Thyroid gland (tissue), 4 donors: Measurements from ENCODE around the gene STK17B.

Experiments used
- CTCF ChIP-seq, 6 experiments: fragments of 200-600 bp in 3 of 6; fragments of 450-650 bp in 3 of 6; sonication (generic) in 3 of 6; IDR thresholded peaks; one replicate each; pipeline ENCODE4 v1.5.1; 2016 to 2019; ENCODE audit warnings: antibody characterized with exemption in 6 of 6, mild to moderate bottlenecking in 2 of 6, inconsistent platforms in 1 of 6, moderate library complexity in 1 of 6
- POLR2A ChIP-seq, 2 donors: fragments of 450-650 bp; IDR thresholded peaks; one replicate each; pipeline ENCODE4 v1.6.1; 2017; ENCODE audit warnings: antibody characterized with exemption in 2 of 2, mild to moderate bottlenecking in 2 of 2, moderate library complexity in 1 of 2

- TF ChIP-seq POLR2A (IDR thresholded peaks at IDR 0.05) (no peak), CTCF (IDR thresholded peaks at IDR 0.05) (no peak)
Measured at GRCh38 chr2:196160946-196161345, 10.4 kb downstream of the STK17B start.
